Stimulated activated CD8-positive, alpha-beta memory T cell treated with anti-CD3 and anti-CD28 coated beads, Interleukin-12 subunit alpha, Interleukin-12 subunit beta, amount 100 ng/mL, for 4 hours (primary cell): ENCODE measurements around the gene OR2G6.

ENCODE experiments used
- DNase-seq: peaks from one replicate; pipeline ENCODE4 v3.0.0-alpha.2; 2020; ENCODE audit warnings: low read depth

Gene OR2G6

DNA sequence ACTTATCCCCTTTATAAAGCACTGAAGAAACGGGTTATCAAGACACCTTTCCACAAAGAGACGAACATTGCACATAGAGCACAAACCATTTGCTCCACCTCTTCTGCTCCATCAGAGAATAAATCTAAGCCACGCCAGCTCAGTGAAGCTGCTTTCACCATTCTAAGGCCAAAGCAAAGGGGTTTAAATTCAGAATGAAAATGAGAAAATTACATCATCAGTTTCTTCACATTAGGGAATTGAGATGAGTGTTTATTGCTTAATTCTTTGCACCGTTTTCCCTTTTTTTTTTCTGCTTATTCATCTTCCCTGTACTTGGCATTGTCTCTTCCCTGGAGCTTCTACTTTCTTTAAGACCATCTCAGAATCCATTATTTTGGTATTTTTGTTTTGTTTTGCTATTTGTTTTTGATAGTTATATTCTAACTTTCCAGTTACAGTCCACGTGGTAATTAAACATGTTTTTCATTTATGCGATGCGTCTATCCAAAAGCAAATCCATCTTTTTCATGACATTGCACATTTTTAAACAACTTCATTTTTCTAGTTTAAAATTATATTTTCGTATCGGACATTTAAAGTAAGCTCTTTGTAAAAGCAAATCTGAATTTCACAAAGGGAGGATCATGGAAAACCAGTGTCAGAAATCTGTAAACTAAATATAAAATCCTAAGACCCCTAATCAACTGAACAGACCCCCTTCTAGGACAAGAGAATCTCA lies 68.5 kb downstream of the OR2G6 start:
- no peak for DNase-seq
